ENCODE results near the gene MIEN1.
A peak's percentile ranks its signal among the peaks of the same experiment; 100 is the strongest.

MIEN1 gene

DNA sequence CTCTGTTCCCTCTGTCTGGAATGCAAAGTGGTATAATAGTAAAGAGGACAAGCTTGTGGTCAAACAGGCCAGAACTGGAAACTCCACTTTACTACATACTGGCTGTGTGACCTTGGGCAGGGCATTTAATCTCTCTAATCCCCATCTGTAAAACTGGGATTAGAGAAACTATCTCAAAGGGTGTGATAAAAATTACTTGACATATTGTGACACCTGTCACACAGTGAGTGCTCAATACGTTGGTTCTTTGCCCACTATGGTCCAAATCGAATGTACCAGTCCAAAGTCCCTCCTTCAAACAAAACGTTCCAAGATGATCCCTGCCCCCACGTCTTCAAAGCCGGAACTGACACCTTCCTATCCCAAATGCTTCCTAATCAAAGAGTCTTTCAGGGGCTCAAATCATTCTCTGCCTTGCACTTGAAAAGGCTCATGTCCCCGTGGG is 43.2 kb downstream of the MIEN1 start:
- peak overlapping the region; percentile 83 for H3K4me3 ChIP-seq (ENCODE audit: low read depth, low read length)
- TF ChIP-seq, protein P1, sequence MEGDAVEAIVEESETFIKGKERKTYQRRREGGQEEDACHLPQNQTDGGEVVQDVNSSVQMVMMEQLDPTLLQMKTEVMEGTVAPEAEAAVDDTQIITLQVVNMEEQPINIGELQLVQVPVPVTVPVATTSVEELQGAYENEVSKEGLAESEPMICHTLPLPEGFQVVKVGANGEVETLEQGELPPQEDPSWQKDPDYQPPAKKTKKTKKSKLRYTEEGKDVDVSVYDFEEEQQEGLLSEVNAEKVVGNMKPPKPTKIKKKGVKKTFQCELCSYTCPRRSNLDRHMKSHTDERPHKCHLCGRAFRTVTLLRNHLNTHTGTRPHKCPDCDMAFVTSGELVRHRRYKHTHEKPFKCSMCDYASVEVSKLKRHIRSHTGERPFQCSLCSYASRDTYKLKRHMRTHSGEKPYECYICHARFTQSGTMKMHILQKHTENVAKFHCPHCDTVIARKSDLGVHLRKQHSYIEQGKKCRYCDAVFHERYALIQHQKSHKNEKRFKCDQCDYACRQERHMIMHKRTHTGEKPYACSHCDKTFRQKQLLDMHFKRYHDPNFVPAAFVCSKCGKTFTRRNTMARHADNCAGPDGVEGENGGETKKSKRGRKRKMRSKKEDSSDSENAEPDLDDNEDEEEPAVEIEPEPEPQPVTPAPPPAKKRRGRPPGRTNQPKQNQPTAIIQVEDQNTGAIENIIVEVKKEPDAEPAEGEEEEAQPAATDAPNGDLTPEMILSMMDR (IDR thresholded peaks at IDR 0.05; ENCODE audit: low read depth, low read length): no peak

DNA sequence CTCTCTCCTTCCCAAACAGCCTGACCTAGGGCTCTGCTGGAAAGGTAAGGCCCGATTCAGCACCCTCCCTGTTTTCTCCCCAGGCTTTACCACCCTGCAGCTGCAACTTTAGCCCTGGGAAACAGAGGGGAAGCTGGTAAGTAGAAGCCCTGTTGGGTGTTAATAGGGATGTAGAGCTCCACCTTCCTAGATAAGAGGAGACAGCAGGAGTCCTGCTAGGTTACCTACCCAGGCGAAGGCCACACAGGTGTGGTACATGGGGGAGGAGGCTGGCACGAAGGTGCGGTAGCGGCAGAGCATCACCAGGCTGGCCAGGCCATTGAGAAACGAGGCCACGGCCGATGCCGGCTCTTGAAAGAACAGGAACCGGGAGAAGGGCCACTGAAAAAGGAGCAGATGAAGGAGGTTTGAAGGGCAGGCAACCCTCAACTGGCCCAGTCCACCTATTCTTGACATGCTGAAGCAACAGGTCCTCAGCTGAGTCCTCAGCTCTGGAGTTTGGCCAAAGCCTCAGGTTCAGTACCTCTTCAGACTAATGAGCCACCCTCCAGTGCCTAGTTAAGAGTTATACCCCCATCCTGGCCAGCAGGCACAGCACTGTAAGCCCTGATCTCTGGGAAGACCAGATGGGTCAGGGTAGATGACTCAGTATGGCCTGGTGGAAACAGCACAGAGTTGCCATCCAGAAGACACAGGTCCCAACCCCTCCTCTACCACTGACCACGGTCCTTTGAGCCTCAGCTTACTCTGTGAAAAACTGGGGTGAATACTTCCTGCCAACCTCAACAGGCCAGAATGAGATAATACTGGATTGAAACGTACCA is 45.8 kb downstream of the MIEN1 start:
- no peak overlapping the region for H3K4me3 ChIP-seq (ENCODE audit: low read depth, low read length)
- TF ChIP-seq, protein P1 (IDR thresholded peaks at IDR 0.05; ENCODE audit: low read depth, low read length): no peak

DNA sequence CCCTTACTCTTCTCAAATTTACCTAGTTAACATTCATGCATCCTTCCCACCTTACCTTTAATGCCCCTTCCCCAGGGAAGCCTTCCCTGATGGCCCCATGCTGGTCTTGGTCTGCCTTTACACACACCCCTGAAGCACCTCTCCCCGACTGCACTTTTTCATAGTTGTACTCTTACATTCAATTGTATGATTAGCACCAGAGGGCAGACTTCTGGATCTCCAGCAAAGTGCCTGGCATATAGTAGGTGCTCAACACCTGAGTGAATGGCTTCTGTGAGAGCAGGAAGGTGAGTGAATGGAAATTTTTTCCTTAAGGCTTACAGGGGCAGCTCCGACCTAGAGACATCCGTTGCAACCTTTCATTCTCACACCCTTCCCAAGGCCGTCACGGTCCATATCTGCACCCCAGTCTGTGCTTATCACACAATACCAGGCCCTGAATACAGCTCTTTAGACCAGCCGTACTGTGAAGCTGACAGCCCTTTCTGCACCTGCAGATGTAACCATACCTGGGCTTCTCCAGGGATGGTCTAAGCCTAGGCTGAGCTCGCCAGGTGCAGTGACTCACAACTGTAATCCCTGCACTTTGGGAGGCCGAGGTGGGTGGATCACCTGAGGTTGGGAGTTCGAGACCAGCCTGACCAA is 46.9 kb downstream of the MIEN1 start:
- H3K4me3 ChIP-seq (ENCODE audit: low read depth, low read length): no peak overlapping the region
- TF ChIP-seq, protein P1 (IDR thresholded peaks at IDR 0.05; ENCODE audit: low read depth, low read length): no peak

DNA sequence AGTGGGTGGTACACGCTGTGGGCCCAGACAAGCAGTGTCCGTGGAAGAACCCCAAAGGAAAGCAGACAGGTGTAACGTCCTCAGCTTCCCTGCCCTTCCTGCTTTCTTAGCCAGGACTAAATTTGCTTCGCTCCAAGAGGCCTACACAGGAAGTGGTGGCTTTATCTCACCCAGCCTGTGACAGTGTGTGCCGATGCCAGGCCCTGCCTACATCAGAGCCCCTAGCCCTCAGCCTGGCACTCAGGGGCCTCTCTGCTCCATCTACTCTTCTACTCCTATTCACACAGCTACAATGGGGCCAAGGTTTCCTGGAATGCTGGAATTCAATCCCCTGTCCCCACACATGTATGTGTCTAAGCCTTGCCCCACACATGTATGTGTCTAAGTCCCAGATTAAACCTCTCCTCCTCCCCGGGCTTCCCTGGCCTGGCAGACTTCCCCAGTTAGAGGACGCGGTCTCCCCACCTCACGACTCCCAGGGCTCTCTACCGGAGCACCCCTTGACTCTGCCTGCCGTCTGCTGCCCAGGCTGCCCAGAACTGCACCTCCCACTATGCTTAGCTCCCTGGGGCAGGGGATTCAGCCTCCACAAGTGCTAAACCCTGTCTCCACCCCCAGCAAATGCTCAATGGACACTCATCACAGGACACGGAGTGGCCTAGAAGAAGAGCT is 50.7 kb downstream of the MIEN1 start:
- no peak overlapping the region for H3K4me3 ChIP-seq (ENCODE audit: low read depth, low read length)
- TF ChIP-seq, protein P1 (IDR thresholded peaks at IDR 0.05; ENCODE audit: low read depth, low read length): no peak
